OCI-LY3 (cell line): ENCODE measurements around the gene ZBTB38.
A peak's percentile ranks its signal among the peaks of the same experiment; 100 is the strongest.

Experiments
- H2AFZ ChIP-seq: fragments of 200-600, 300-600 bp; shearing (Covaris generic); 2 replicates; pipeline ENCODE4 v1.6.0; 2014; ENCODE audit warnings: antibody characterized with exemption, low read depth, low read length
- H3K27ac ChIP-seq: fragments of 200-600, 300-600 bp; sonication (generic); 2 replicates; pipeline ENCODE4 v1.5.1; 2014; ENCODE audit warnings: mild to moderate bottlenecking, low read length, moderate library complexity, mixed read lengths
- H3K27me3 ChIP-seq: fragments of 200-600, 300-600 bp; sonication (generic); 2 replicates; pipeline ENCODE4 v1.6.1; 2014; ENCODE audit warnings: low read depth, low read length, mixed read lengths
- H3K36me3 ChIP-seq: fragments of 200-600, 300-600 bp; sonication (generic); replicated peaks from 2 replicates; pipeline ENCODE3; 2014; ENCODE audit warnings: low read depth, low read length, mixed read lengths
- H3K4me1 ChIP-seq: fragments of 300-600, 200-600 bp; sonication (generic); 2 replicates; pipeline ENCODE4 v1.6.1; 2014; ENCODE audit warnings: low read length, mixed read lengths
- H3K4me2 ChIP-seq: fragments of 200-600, 300-600 bp; sonication (generic); 2 replicates; pipeline ENCODE4 v1.6.1; 2014; ENCODE audit warnings: low read length, mixed read lengths
- H3K4me3 ChIP-seq: fragments of 300-600, 200-600 bp; sonication (generic); 2 replicates; pipeline ENCODE4 v1.5.1; 2014; ENCODE audit warnings: antibody characterized with exemption, mild to moderate bottlenecking, low read length, moderate library complexity
- H3K79me2 ChIP-seq: fragments of 300-600, 200-600 bp; shearing (Covaris generic); 2 replicates; pipeline ENCODE4 v1.6.1; 2014; ENCODE audit warnings: mild to moderate bottlenecking, low read length, mixed read lengths
- H3K9ac ChIP-seq: fragments of 300-600, 200-600 bp; shearing (Covaris generic); 2 replicates; pipeline ENCODE4 v1.6.0; 2014; ENCODE audit warnings: mild to moderate bottlenecking, low read length, moderate library complexity
- H3K9me3 ChIP-seq: fragments of 200-600, 300-600 bp; shearing (Covaris generic); 2 replicates; pipeline ENCODE4 v1.6.1; 2014; ENCODE audit warnings: low read length, mixed read lengths; ENCODE audit not compliant: insufficient read depth
- H4K20me1 ChIP-seq: fragments of 200-600, 300-600 bp; sonication (generic); 2 replicates; pipeline ENCODE4 v1.6.1; 2016; ENCODE audit warnings: low read length, mixed read lengths; ENCODE audit not compliant: insufficient read depth
- CTCF ChIP-seq: fragments of 200-600, 300-600 bp; sonication (generic); IDR thresholded peaks from 2 replicates; pipeline ENCODE4 v1.5.1; 2014; ENCODE audit warnings: antibody characterized with exemption, low read length, low read depth
- EZH2phosphoT487 ChIP-seq: fragments of 200-600 bp; shearing (Covaris generic); IDR thresholded peaks from 2 replicates; pipeline ENCODE4 v1.6.1; 2018; ENCODE audit warnings: antibody characterized with exemption, mixed run types, low read depth

ZBTB38 gene

DNA sequence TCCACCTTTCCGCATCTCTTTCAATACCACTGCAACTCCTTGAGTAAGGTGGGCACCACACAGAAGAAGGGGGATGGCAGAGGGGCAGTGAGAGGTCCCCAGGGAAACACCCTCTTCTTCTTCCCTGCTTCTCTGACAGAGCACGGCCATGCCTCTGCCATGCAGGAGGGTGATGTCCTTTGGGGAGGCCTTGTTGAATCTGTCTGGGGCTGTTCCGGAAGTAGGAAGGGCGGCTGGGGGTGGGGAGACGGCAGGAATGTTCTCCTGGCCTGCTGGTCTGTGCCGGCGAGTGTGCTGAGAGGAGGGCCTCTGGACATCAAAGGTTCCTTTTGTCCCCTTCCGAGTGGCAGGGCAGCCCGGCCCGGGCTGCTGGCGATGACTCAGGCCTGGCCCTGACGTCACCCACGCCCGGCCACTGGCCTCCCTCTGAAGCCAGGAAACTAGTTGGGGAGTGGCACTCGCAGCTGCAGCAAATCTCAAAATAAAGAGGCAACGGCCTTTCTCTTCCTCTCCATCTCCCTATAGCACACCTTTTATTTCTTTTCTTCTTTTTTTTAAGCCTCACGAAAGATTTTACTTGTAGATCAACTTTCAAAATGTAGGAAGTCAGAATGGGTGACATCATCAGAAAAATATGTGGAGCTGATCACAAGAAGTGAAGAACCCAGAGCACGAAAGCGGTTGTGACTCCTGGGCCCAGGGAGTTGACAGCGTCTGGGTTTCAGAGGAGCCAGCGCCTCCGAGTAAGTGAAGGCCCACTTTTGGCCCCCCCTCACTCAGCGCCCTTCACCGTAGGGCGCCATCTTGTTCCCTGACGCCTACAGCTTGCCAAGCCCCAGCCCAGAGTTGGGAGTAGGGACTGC lies at the start of gene ZBTB38:
Gene ZBTB38, plus strand, starts transcription at position 443 of the 863 bp plus-strand sequence. CDS start 73,885 bp downstream, outside the sequence.
- Histone ChIP-seq H2AFZ (peak within 1 kb of the TSS; percentile 77; the same call in 1 of the 2 replicates), H4K20me1 (no peaks in the 10 kb centered on the region), H3K79me2 (no peaks in the 10 kb centered on the region), H3K27me3 (peaks cover under 1% of the 10 kb centered on the region; the same call in 1 of the 2 replicates), H3K4me3 (no peak within 1 kb of the TSS), H3K4me1 (peaks cover 11% of the 10 kb centered on the region), H3K27ac (no peak within 1 kb of the TSS), H3K9ac (no peak within 1 kb of the TSS), H3K36me3 (no peaks in the 10 kb centered on the region), H3K9me3 (no peaks in the 10 kb centered on the region), H3K4me2 (no peak within 1 kb of the TSS)
- TF ChIP-seq CTCF, result no peak
- TF ChIP-seq EZH2phosphoT487, result no peak

- TF ChIP-seq CTCF, result no peak
- TF ChIP-seq EZH2phosphoT487, result no peak
- no peak overlapping the region for H3K27ac ChIP-seq
- no peaks in the 10 kb centered on the region for H3K79me2 ChIP-seq
- H3K4me2 ChIP-seq, result no peak overlapping the region
- 0 out of 2 replicates have a peak overlapping the region, but pooled peaks have one; percentile 21 for H2AFZ ChIP-seq
- no peak overlapping the region for H3K4me3 ChIP-seq
- H3K36me3 ChIP-seq, result no peaks in the 10 kb centered on the region
- H3K4me1 ChIP-seq, result 0 out of 2 replicates have a peak, but pooled peaks cover 4% of the 10 kb centered on the region
- no peaks in the 10 kb centered on the region for H3K27me3 ChIP-seq
- H3K9ac ChIP-seq, result no peak overlapping the region
- H4K20me1 ChIP-seq, result no peaks in the 10 kb centered on the region
- H3K9me3 ChIP-seq, result no peaks in the 10 kb centered on the region
Observed at GRCh38 chr3:141320399-141321108, 47.8 kb upstream of the ZBTB38 start.

DNA sequence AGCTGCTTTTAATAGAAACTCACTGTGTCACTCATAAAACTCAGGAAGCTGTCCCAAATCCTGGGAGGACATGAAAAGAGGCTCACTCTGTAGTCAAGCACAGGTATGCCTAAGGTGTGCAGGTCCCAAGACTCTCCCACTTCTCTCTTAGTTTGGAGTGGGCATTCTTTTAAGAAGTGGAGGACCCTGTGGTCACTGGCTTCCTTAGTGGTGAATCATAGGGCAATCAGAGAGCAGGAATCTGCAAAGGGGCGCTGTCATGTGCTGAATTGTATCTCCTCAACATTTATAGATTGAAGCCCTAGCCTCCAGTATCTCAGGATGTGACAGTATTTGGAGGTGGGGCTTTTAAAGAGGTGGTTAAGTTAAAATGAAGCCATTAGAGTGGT lies 47.2 kb upstream of the ZBTB38 start:
- no peaks in the 10 kb centered on the region for H4K20me1 ChIP-seq
- no peak overlapping the region for H3K4me3 ChIP-seq
- H3K27ac ChIP-seq, result no peak overlapping the region
- no peak overlapping the region for H3K4me2 ChIP-seq
- H3K9me3 ChIP-seq, result no peaks in the 10 kb centered on the region
- TF ChIP-seq CTCF, result no peak
- no peak for TF ChIP-seq EZH2phosphoT487
- H2AFZ ChIP-seq, result no peak overlapping the region
- H3K79me2 ChIP-seq, result no peaks in the 10 kb centered on the region
- H3K4me1 ChIP-seq, result 0 out of 2 replicates have a peak, but pooled peaks cover 4% of the 10 kb centered on the region
- H3K9ac ChIP-seq, result no peak overlapping the region
- no peaks in the 10 kb centered on the region for H3K27me3 ChIP-seq
- no peaks in the 10 kb centered on the region for H3K36me3 ChIP-seq
